ENCODE results near the gene SPHKAP. TPM values are rescaled to one million over a fixed set of nuclear protein-coding genes. Genes with fewer than 3 reads are reported as not detected.
"Not testable (repeated sequence)": the region's sequence is repeated elsewhere in the genome, so short reads cannot be mapped to it uniquely, and the experiment has no call there.

Gene SPHKAP
- polyA plus RNA-seq, 1 donor (not counting 4 experiments of a cell fraction or from before 2014, with no cell fraction given), result not detected

DNA sequence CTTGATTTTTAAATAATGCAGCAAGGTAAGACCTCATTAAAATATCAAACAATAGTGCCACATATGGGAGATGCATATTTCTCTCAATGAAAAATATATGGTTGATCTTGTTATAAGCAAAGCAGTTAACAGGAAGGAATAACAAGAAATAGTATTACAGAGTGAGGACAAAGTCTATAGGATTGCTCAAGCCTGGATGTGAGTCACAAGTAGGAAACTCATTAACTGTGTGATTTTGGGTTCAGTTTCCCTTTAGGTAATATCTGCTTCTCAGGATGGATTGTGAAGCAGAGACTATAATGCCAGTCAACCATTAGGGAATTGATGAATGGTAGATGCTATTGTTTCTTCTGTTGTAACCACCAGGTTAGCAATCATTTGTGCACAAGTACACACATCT is 42.9 kb upstream of the SPHKAP start:
- dilution Hi-C loops (cut with MboI; ENCODE audit: extremely low pct_ligation_motif_present, low sequenced_read_pairs), result no loop called here
- H3K27me3 ChIP-seq (ENCODE audit: control insufficient read depth, extremely low read depth, insufficient read depth, low read length), result no peaks in the 10 kb centered on the region
- H3K79me2 ChIP-seq (ENCODE audit: control insufficient read depth, insufficient read depth, low read length), result no peaks in the 10 kb centered on the region
- H3K4me2 ChIP-seq (ENCODE audit: control insufficient read depth, extremely low read depth, insufficient read depth, low read depth, low read length), result no peak overlapping the region
- H4K20me1 ChIP-seq (ENCODE audit: control insufficient read depth, extremely low read depth, insufficient read depth, low read length), result no peaks in the 10 kb centered on the region
- H3K9ac ChIP-seq (ENCODE audit: control insufficient read depth, extremely low read depth, insufficient read depth, low read length), result no peak overlapping the region
- H3K9me1 ChIP-seq (ENCODE audit: control insufficient read depth, extremely low read depth, insufficient read depth, low read length), result no peaks in the 10 kb centered on the region
- no peak overlapping the region for H3K27ac ChIP-seq (ENCODE audit: control insufficient read depth, insufficient read depth, low read length)
- no peak for DNase-seq (ENCODE audit: low read depth, low spot score)
- no peaks in the 10 kb centered on the region for H3K4me1 ChIP-seq (ENCODE audit: control insufficient read depth, extremely low read depth, insufficient read depth, low read length)
- H3K9me3 ChIP-seq (ENCODE audit: control insufficient read depth, low read depth, low read length), result no peaks in the 10 kb centered on the region
- TF ChIP-seq EZH2 (IDR thresholded peaks at IDR 0.05; ENCODE audit: low read length) (no peak), CTCF (optimal IDR thresholded peaks at IDR 0.05 in 1 of 3, IDR thresholded peaks at IDR 0.05 in 1 of 3, conservative IDR thresholded peaks at IDR 0.05 in 1 of 3; ENCODE audit: extremely low read depth in 1 of 3, insufficient read depth in 2 of 3, low read length in 3 of 3) (no peak)
- H3K4me3 ChIP-seq (ENCODE audit: control insufficient read depth in 2 of 3, extremely low read depth in 1 of 3, insufficient read depth in 2 of 3, low read depth in 1 of 3, low read length in 3 of 3), result no peak overlapping the region
- H2AFZ ChIP-seq (ENCODE audit: control insufficient read depth, low read length), result no peak overlapping the region
- H3K36me3 ChIP-seq (ENCODE audit: control insufficient read depth in 2 of 2, extremely low read depth in 1 of 2, insufficient read depth in 2 of 2, low read length in 2 of 2), result no peaks in the 10 kb centered on the region
- FAIRE-seq, result no peak

DNA sequence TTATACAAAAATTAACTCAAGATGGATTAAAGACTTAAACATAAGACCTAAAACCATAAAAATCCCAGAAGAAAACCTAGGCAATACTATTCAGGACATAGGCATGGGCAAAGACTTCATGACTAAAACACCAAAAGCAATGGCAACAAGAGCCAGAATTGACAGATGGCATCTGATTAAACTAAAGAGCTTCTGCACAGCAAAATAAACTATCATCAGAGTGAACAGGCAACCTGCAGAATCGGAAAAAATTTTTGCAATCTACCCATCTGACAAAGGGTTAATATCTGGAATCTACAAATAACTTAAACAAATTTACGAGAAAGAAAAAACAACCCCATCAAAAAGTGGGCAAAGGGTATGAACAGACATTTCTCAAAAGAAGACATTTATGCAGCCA is 37.1 kb upstream of the SPHKAP start:
- H3K9me1 ChIP-seq (ENCODE audit: control insufficient read depth, extremely low read depth, insufficient read depth, low read length); H3K9me3 ChIP-seq (ENCODE audit: control insufficient read depth, low read depth, low read length); H4K20me1 ChIP-seq (ENCODE audit: control insufficient read depth, extremely low read depth, insufficient read depth, low read length); H3K9ac ChIP-seq (ENCODE audit: control insufficient read depth, extremely low read depth, insufficient read depth, low read length); FAIRE-seq; DNase-seq (ENCODE audit: low read depth, low spot score); H3K4me3 ChIP-seq (ENCODE audit: control insufficient read depth in 2 of 3, extremely low read depth in 1 of 3, insufficient read depth in 2 of 3, low read depth in 1 of 3, low read length in 3 of 3); H3K27ac ChIP-seq (ENCODE audit: control insufficient read depth, insufficient read depth, low read length); H2AFZ ChIP-seq (ENCODE audit: control insufficient read depth, low read length); H3K27me3 ChIP-seq (ENCODE audit: control insufficient read depth, extremely low read depth, insufficient read depth, low read length); H3K79me2 ChIP-seq (ENCODE audit: control insufficient read depth, insufficient read depth, low read length); H3K4me2 ChIP-seq (ENCODE audit: control insufficient read depth, extremely low read depth, insufficient read depth, low read depth, low read length); H3K36me3 ChIP-seq (ENCODE audit: control insufficient read depth in 2 of 2, extremely low read depth in 1 of 2, insufficient read depth in 2 of 2, low read length in 2 of 2); H3K4me1 ChIP-seq (ENCODE audit: control insufficient read depth, extremely low read depth, insufficient read depth, low read length); dilution Hi-C loops (cut with MboI; ENCODE audit: extremely low pct_ligation_motif_present, low sequenced_read_pairs): not testable (repeated sequence)

DNA sequence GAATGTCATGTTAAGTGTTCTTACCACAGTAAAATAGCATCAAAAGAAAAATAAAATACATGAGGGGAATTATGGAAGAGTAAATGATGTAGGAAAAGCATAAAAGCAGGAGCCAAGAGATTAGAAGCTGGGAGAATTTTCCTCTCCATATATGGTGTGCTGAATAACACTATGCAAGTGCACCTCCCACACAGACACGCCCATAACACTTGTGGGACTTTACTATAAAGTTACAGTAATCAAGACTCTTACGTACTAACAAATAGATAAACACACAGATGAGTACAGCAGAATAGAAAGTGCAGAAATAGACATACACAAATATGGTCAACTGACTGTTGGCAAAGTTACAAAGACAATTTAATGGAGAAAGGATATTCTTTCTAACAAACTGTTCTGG is 16.0 kb upstream of the SPHKAP start:
- Histone ChIP-seq H3K9me1 (ENCODE audit: control insufficient read depth, extremely low read depth, insufficient read depth, low read length) (no peaks in the 10 kb centered on the region), H2AFZ (ENCODE audit: control insufficient read depth, low read length) (no peak overlapping the region), H3K4me1 (ENCODE audit: control insufficient read depth, extremely low read depth, insufficient read depth, low read length) (no peaks in the 10 kb centered on the region), H3K27me3 (ENCODE audit: control insufficient read depth, extremely low read depth, insufficient read depth, low read length) (no peaks in the 10 kb centered on the region), H3K4me2 (ENCODE audit: control insufficient read depth, extremely low read depth, insufficient read depth, low read depth, low read length) (no peak overlapping the region), H3K79me2 (ENCODE audit: control insufficient read depth, insufficient read depth, low read length) (no peaks in the 10 kb centered on the region), H3K9me3 (ENCODE audit: control insufficient read depth, low read depth, low read length) (no peaks in the 10 kb centered on the region), H3K27ac (ENCODE audit: control insufficient read depth, insufficient read depth, low read length) (no peak overlapping the region), H3K9ac (ENCODE audit: control insufficient read depth, extremely low read depth, insufficient read depth, low read length) (no peak overlapping the region), H3K36me3 (ENCODE audit: control insufficient read depth in 2 of 2, extremely low read depth in 1 of 2, insufficient read depth in 2 of 2, low read length in 2 of 2) (no peaks in the 10 kb centered on the region), H4K20me1 (ENCODE audit: control insufficient read depth, extremely low read depth, insufficient read depth, low read length) (no peaks in the 10 kb centered on the region), H3K4me3 (ENCODE audit: control insufficient read depth in 2 of 3, extremely low read depth in 1 of 3, insufficient read depth in 2 of 3, low read depth in 1 of 3, low read length in 3 of 3) (no peak overlapping the region)
- TF ChIP-seq CTCF (optimal IDR thresholded peaks at IDR 0.05 in 1 of 3, IDR thresholded peaks at IDR 0.05 in 1 of 3, conservative IDR thresholded peaks at IDR 0.05 in 1 of 3; ENCODE audit: extremely low read depth in 1 of 3, insufficient read depth in 2 of 3, low read length in 3 of 3) (no peak), EZH2 (IDR thresholded peaks at IDR 0.05; ENCODE audit: low read length) (no peak)
- dilution Hi-C loops (cut with MboI; ENCODE audit: extremely low pct_ligation_motif_present, low sequenced_read_pairs), result no loop called here
- no peak for DNase-seq (ENCODE audit: low read depth, low spot score)
- no peak for FAIRE-seq

Data from keratinocyte (primary cell).